Osteoblast (primary cell): ENCODE measurements around the gene SLFN11. TPM values are rescaled to one million over a fixed set of nuclear protein-coding genes. Genes with fewer than 3 reads are reported as not detected.
"Not testable (repeated sequence)": the region's sequence is repeated elsewhere in the genome, so short reads cannot be mapped to it uniquely, and the experiment has no call there.

Source experiments
- DNase-seq: peaks from one replicate; pipeline ENCODE4 v3.0.0; 2011; ENCODE audit warnings: low spot score, mixed read lengths; ENCODE audit not compliant: insufficient read length; ENCODE audit errors: missing footprints
- H2AFZ ChIP-seq: 2 replicates; pipeline ENCODE4 v1.6.0; 2011; ENCODE audit warnings: mild to moderate bottlenecking, low read length
- H3K27ac ChIP-seq: 2 replicates; pipeline ENCODE4 v1.5.1; 2011; ENCODE audit warnings: mild to moderate bottlenecking, low read depth, low read length, moderate library complexity
- H3K27me3 ChIP-seq: 2 replicates; pipeline ENCODE4 v1.6.0; 2012; ENCODE audit warnings: mild to moderate bottlenecking, control low read depth, inconsistent platforms, low read length, moderate library complexity; ENCODE audit not compliant: insufficient read depth
- H3K36me3 ChIP-seq: 2 replicates; pipeline ENCODE4 v1.5.1; 2011; ENCODE audit warnings: mild to moderate bottlenecking, low read length, control low read depth, moderate library complexity; ENCODE audit not compliant: insufficient read depth
- H3K4me1 ChIP-seq: 2 replicates; pipeline ENCODE4 v1.5.1; 2011; ENCODE audit warnings: mild to moderate bottlenecking, low read length, control low read depth, moderate library complexity; ENCODE audit not compliant: insufficient read depth
- H3K4me2 ChIP-seq: 2 replicates; pipeline ENCODE4 v1.6.0; 2011; ENCODE audit warnings: mild to moderate bottlenecking, low read length; ENCODE audit not compliant: insufficient read depth
- H3K4me3 ChIP-seq: fragments of 200-600 bp; sonication (generic); 3 replicates; pipeline ENCODE4 v1.5.1; 2012; ENCODE audit warnings: mild to moderate bottlenecking, low read length, inconsistent platforms; ENCODE audit not compliant: insufficient read depth
- H3K79me2 ChIP-seq: 2 replicates; pipeline ENCODE4 v1.6.0; 2012; ENCODE audit warnings: mild to moderate bottlenecking, low read length, control low read depth, inconsistent platforms; ENCODE audit not compliant: insufficient read depth
- H3K9me3 ChIP-seq: 2 replicates; pipeline ENCODE4 v1.5.1; 2011; ENCODE audit warnings: low read depth, low read length, control low read depth
- H4K20me1 ChIP-seq: 2 replicates; pipeline ENCODE4 v1.6.0; 2012; ENCODE audit warnings: mild to moderate bottlenecking, low read length, control low read depth; ENCODE audit not compliant: insufficient read depth
- small RNA-seq: library from RNA; depleted of rRNA; stranded (forward); fragments of <200 nt; gene quantifications from one replicate; pipeline ENCODE3, GENCODE V24; 2012
- total RNA-seq: library from RNA; depleted of rRNA; stranded (reverse); fragments of >200 nt; gene quantifications from 2 replicates; pipeline ENCODE4 v1.2.3, GENCODE V29; 2012
- TF ChIP-seq, protein P1 (sequence below): IDR thresholded peaks from 2 replicates; pipeline ENCODE4 v1.5.1; 2011; ENCODE audit warnings: mild to moderate bottlenecking, low read depth, low read length, moderate library complexity; ENCODE audit errors: extremely low read depth

SLFN11 gene
- total RNA-seq, 1 donor = 52.8 TPM

DNA sequence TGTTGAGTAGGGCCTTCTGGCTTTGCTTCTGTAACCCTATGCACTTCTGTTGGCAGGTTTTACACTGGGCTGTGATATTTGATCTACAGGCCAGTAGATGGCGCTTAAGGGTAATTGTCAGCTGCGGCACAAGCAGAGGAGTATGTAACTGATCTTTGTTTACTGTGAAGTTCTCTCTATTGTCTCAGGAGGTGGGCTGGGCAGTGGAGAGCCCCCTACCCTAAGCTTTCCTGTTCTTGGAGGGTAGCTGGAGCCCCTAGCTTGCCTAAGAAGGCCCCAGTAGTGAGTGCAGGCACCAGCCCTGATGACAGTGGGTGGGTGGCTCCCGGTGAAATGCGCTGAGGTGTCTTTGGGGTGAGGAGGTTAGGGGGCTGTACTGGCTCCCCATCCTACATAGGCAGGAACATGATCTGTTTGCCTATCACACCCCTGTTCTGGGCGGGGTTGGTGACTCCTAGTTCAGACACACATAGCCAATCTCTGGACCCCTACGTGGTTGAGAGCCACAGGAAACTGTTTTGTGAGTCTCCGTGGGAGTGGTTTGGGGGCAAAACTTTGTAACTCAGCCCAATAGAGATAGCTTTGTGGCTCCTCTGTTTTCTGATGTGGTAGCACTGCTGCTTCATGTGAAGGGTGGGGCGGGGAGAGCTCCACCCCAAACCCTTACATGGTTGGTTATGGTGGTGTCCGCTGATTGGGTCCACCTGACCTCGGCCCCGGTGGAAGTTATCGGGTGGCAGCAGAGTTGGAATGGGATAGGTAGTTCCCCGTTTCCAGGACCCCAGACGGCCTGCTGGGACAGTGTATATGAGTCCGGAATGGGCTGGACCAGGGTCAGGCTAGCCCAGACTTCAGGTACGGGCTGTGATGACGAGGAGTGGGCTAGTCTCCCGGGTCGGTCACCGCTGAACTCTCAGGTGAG is 60.4 kb downstream of the SLFN11 start:
- Histone ChIP-seq H3K27ac (no peak overlapping the region), H3K4me2 (peak overlapping the region; percentile 69), H3K36me3 (no peaks in the 10 kb centered on the region), H2AFZ (peak overlapping the region; percentile 67), H3K79me2 (no peaks in the 10 kb centered on the region), H3K4me3 (no peak overlapping the region), H3K4me1 (peaks cover 19% of the 10 kb centered on the region), H3K9me3 (no peaks in the 10 kb centered on the region), H4K20me1 (peaks cover 6% of the 10 kb centered on the region), H3K27me3 (peaks cover 25% of the 10 kb centered on the region)
- TF ChIP-seq, protein P1, sequence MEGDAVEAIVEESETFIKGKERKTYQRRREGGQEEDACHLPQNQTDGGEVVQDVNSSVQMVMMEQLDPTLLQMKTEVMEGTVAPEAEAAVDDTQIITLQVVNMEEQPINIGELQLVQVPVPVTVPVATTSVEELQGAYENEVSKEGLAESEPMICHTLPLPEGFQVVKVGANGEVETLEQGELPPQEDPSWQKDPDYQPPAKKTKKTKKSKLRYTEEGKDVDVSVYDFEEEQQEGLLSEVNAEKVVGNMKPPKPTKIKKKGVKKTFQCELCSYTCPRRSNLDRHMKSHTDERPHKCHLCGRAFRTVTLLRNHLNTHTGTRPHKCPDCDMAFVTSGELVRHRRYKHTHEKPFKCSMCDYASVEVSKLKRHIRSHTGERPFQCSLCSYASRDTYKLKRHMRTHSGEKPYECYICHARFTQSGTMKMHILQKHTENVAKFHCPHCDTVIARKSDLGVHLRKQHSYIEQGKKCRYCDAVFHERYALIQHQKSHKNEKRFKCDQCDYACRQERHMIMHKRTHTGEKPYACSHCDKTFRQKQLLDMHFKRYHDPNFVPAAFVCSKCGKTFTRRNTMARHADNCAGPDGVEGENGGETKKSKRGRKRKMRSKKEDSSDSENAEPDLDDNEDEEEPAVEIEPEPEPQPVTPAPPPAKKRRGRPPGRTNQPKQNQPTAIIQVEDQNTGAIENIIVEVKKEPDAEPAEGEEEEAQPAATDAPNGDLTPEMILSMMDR = peak; percentile 86
- DNase-seq = peak; percentile 90

DNA sequence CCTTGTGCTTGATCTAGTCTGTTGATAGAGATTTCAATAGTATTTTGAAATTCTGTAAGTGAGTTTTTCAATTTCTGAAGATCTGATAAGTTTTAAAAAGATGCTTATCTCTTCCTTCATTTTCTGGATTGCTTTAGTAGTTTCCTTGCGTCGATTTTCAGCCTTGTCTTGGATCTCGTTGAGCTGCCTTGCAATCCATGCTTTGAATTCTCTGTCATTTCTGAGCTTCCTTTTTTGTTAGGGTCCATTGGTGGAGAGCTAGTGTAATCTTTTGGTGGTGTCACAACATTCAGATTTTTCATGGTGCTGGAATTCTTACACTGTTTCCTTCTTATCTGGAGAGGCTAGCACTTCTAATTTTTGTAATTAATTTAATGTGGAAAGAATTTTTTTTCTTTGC is 61.1 kb downstream of the SLFN11 start:
- no peaks in the 10 kb centered on the region for H3K79me2 ChIP-seq
- no peak overlapping the region for H3K4me3 ChIP-seq
- no peak overlapping the region for H2AFZ ChIP-seq
- peaks cover 19% of the 10 kb centered on the region for H3K4me1 ChIP-seq
- H3K4me2 ChIP-seq = no peak overlapping the region
- no peaks in the 10 kb centered on the region for H3K9me3 ChIP-seq
- DNase-seq = no peak
- no peaks in the 10 kb centered on the region for H3K36me3 ChIP-seq
- no peak overlapping the region for H3K27ac ChIP-seq
- TF ChIP-seq, protein P1 = no peak
- peaks cover 6% of the 10 kb centered on the region for H4K20me1 ChIP-seq
- H3K27me3 ChIP-seq = peaks cover 19% of the 10 kb centered on the region

- H3K4me1 ChIP-seq, H3K36me3 ChIP-seq, H4K20me1 ChIP-seq, H3K4me3 ChIP-seq, H3K9me3 ChIP-seq, H2AFZ ChIP-seq, H3K27ac ChIP-seq, H3K79me2 ChIP-seq, H3K4me2 ChIP-seq, DNase-seq: not testable (repeated sequence)
- H3K27me3 ChIP-seq = peaks cover 19% of the 10 kb centered on the region
Observed at GRCh38 chr17:35309345-35309744, 64.1 kb downstream of the SLFN11 start.

Small RNAs within 50 kb of the gene (small RNA-seq; reads per million reads assigned to genes)
- gene AC060766.3 (not detected), gene AC060766.5 (not detected)

Other genes starting within 250 kb of the SLFN11 start
- 13.3 and 15.6 TPM in 2 replicates for gene NLE1, start 231.3 kb downstream of the SLFN11 start, total RNA-seq
- gene UNC45B, start 225.8 kb downstream of the SLFN11 start, total RNA-seq = not detected in 2 replicates
- not detected in 2 replicates for gene SLC35G3, start 179.2 kb downstream of the SLFN11 start, total RNA-seq
- 184 and 211 TPM in 2 replicates for gene SLFN5, start 130.5 kb downstream of the SLFN11 start, total RNA-seq
- gene SLFN12, start 58.9 kb upstream of the SLFN11 start, total RNA-seq = 19.9 and 25.6 TPM in 2 replicates
- 2.1 and 2.5 TPM in 2 replicates for gene SLFN13, start 75.1 kb upstream of the SLFN11 start, total RNA-seq
- gene SLFN12L, start 164.1 kb upstream of the SLFN11 start, total RNA-seq = 0.36 and 0.88 TPM in 2 replicates
- gene SLFN14, start 187.2 kb upstream of the SLFN11 start, total RNA-seq = under 0.01 TPM in 2 replicates
- 8.0 and 8.8 TPM in 2 replicates for gene PEX12, start 204.9 kb upstream of the SLFN11 start, total RNA-seq
- gene AP2B1, start 213.7 kb upstream of the SLFN11 start, total RNA-seq = 84.0 and 93.1 TPM in 2 replicates